CD14-positive monocyte (primary cell): ENCODE measurements around the gene CHRNB4. TPM values are rescaled to one million over a fixed set of nuclear protein-coding genes. Genes with fewer than 3 reads are reported as not detected.

Source experiments
- DNase-seq, 3 donors: peaks; one replicate each; pipeline ENCODE4 v3.0.0-alpha.2; 2011 to 2022
- H2AFZ ChIP-seq: 2 replicates; pipeline ENCODE4 v1.6.0; 2012; ENCODE audit warnings: mild to moderate bottlenecking, low read depth, low read length, inconsistent platforms; ENCODE audit not compliant: insufficient read depth, poor library complexity, severe bottlenecking
- H3K27ac ChIP-seq, 2 donors: 1 replicate in 1 of 2; 2 replicates in 1 of 2; pipeline ENCODE4 v1.5.1; 2012 to 2013; ENCODE audit warnings: low read length in 2 of 2, control low read depth in 1 of 2, inconsistent platforms in 1 of 2, low read depth in 1 of 2, mild to moderate bottlenecking in 1 of 2
- H3K27me3 ChIP-seq, 2 donors: one replicate each; pipeline versions ENCODE4 v1.6.0 to v1.6.1; 2011 to 2013; ENCODE audit warnings: low read length in 2 of 2; ENCODE audit not compliant: control insufficient read depth in 2 of 2, insufficient read depth in 2 of 2
- H3K36me3 ChIP-seq, 2 donors: replicated peaks in 1 of 2; 1 replicate in 1 of 2; 2 replicates in 1 of 2; pipeline versions ENCODE4 v1.5.1 to v1.6.1; 2012 to 2013; ENCODE audit warnings: low read length in 2 of 2, control low read depth in 1 of 2, inconsistent platforms in 1 of 2, mild to moderate bottlenecking in 1 of 2; ENCODE audit not compliant: insufficient read depth in 2 of 2, control insufficient read depth in 1 of 2
- H3K4me1 ChIP-seq, 2 donors: 1 replicate in 1 of 2; 2 replicates in 1 of 2; pipeline versions ENCODE4 v1.5.1 to v1.6.1; 2012 to 2013; ENCODE audit warnings: low read length in 2 of 2, control low read depth in 1 of 2, inconsistent platforms in 1 of 2, mild to moderate bottlenecking in 1 of 2, moderate library complexity in 1 of 2; ENCODE audit not compliant: insufficient read depth in 2 of 2, control insufficient read depth in 1 of 2
- H3K4me2 ChIP-seq: replicated peaks from 2 replicates; pipeline ENCODE3; 2012; ENCODE audit warnings: low read length, moderate library complexity, mild to moderate bottlenecking; ENCODE audit not compliant: poor library complexity, severe bottlenecking; ENCODE audit errors: extremely low read depth
- H3K4me3 ChIP-seq, 3 experiments: fragments of 200-600 bp in 1 of 3; sonication (generic) in 1 of 3; replicated peaks in 1 of 3; 1 replicate in 2 of 3; 2 replicates in 1 of 3; pipeline ENCODE4 v1.5.1; 2011 to 2013; ENCODE audit warnings: low read length in 3 of 3, mild to moderate bottlenecking in 3 of 3, control low read depth in 2 of 3, low read depth in 2 of 3, inconsistent platforms in 1 of 3, moderate library complexity in 1 of 3
- H3K79me2 ChIP-seq: 2 replicates; pipeline ENCODE4 v1.6.0; 2012; ENCODE audit warnings: mild to moderate bottlenecking, control low read depth, inconsistent platforms, low read length, moderate library complexity; ENCODE audit not compliant: insufficient read depth
- H3K9ac ChIP-seq: 2 replicates; pipeline ENCODE4 v1.6.0; 2017; ENCODE audit warnings: low read length, mild to moderate bottlenecking; ENCODE audit not compliant: insufficient read depth, poor library complexity, severe bottlenecking
- H3K9me3 ChIP-seq, 2 donors: replicated peaks in 1 of 2; 1 replicate in 1 of 2; 2 replicates in 1 of 2; pipeline versions ENCODE4 v1.5.1 to v1.6.1; 2012 to 2013; ENCODE audit warnings: low read length in 2 of 2, control low read depth in 1 of 2; ENCODE audit not compliant: control insufficient read depth in 1 of 2, insufficient read depth in 1 of 2
- H4K20me1 ChIP-seq: 2 replicates; pipeline ENCODE4 v1.6.0; 2012; ENCODE audit warnings: mild to moderate bottlenecking, low read length, control low read depth, moderate library complexity; ENCODE audit not compliant: insufficient read depth
- H3K27ac Mint-ChIP-seq, 7 donors: one replicate each; pipeline ENCODE4 v1.8.0; 2020; ENCODE audit warnings: mild to moderate bottlenecking in 7 of 7, mixed read lengths in 7 of 7, moderate library complexity in 6 of 7, inconsistent platforms in 2 of 7
- H3K27me3 Mint-ChIP-seq, 3 donors: one replicate each; pipeline ENCODE4 v1.8.0; 2021 to 2022; ENCODE audit warnings: low read depth in 3 of 3, mild to moderate bottlenecking in 3 of 3, mixed read lengths in 3 of 3, moderate library complexity in 3 of 3, inconsistent platforms in 1 of 3
- H3K36me3 Mint-ChIP-seq, 2 donors: one replicate each; pipeline ENCODE4 v1.8.0; 2020; ENCODE audit warnings: mixed read lengths in 2 of 2, inconsistent platforms in 1 of 2, mild to moderate bottlenecking in 1 of 2
- H3K4me1 Mint-ChIP-seq: one replicate; pipeline ENCODE4 v1.8.0; 2020; ENCODE audit warnings: mild to moderate bottlenecking, mixed read lengths
- H3K4me3 Mint-ChIP-seq, 2 donors: one replicate each; pipeline ENCODE4 v1.8.0; 2020; ENCODE audit warnings: mild to moderate bottlenecking in 2 of 2, mixed read lengths in 2 of 2, moderate library complexity in 1 of 2
- H3K9me3 Mint-ChIP-seq, 7 donors: one replicate each; pipeline ENCODE4 v1.8.0; 2020 to 2022; ENCODE audit warnings: mixed read lengths in 7 of 7, mild to moderate bottlenecking in 6 of 7, moderate library complexity in 6 of 7, inconsistent platforms in 2 of 7
- CTCF ChIP-seq: fragments of 200-600 bp; IDR thresholded peaks from one replicate; pipeline ENCODE4 v1.8.0; 2022; ENCODE audit warnings: antibody characterized with exemption, mild to moderate bottlenecking
- WGBS: methylation state at CpG from one replicate; pipeline ENCODE4 v1.1.5; 2013; ENCODE audit warnings: missing lambda C conversion rate; ENCODE audit not compliant: insufficient coverage; 5-methylcytosine and 5-hydroxymethylcytosine counted together
- intact Hi-C, 2 donors: fragments of 100-400 bp; cut with micrococcal nuclease; formaldehyde crosslinking; loops; one replicate each; pipeline versions ENCODE4 v1.15.0 to v1.15.1; 2023
- polyA plus RNA-seq, 3 donors: library from polyadenylated mRNA; depleted of rRNA in 1 of 3; unstranded in 2 of 3; stranded (reverse) in 1 of 3; fragments of 300-500 nt in 2 of 3; fragments of >200 nt in 1 of 3; fragmentation: Illumina TruSeq in 2 of 3; gene quantifications; 1 replicate in 2 of 3; 2 replicates in 1 of 3; pipeline ENCODE4 v1.2.3, GENCODE V29; 2012 to 2021

CHRNB4 gene
- polyA plus RNA-seq, 3 donors = not detected

GRCh38 chr15:78681281-78682003 is 40.4 kb upstream of the CHRNB4 start:
- Mint-ChIP-seq H3K4me1 (peaks cover 24% of the 10 kb centered on the region), H3K36me3 (no peaks in the 10 kb centered on the region), H3K9me3 (peaks cover 0 to 1% (median 0%) of the 10 kb centered on the region in 7 donors), H3K27me3 (peaks cover 0 to 1% (median 1%) of the 10 kb centered on the region in 3 donors), H3K4me3 (no peak overlapping the region), H3K27ac (no peak overlapping the region)
- intact Hi-C loops = no loop called here
- 0% methylated on average over 1 of the region's 8 CpGs for WGBS
- no peak overlapping the region for H3K4me2 ChIP-seq
- H2AFZ ChIP-seq = no peak overlapping the region
- no peaks in the 10 kb centered on the region for H4K20me1 ChIP-seq
- H3K9me3 ChIP-seq = no peaks in the 10 kb centered on the region
- no peaks in the 10 kb centered on the region for H3K27me3 ChIP-seq
- no peak overlapping the region for H3K9ac ChIP-seq
- no peaks in the 10 kb centered on the region for H3K36me3 ChIP-seq
- H3K79me2 ChIP-seq = no peaks in the 10 kb centered on the region
- TF ChIP-seq CTCF = no peak
- H3K4me1 ChIP-seq = peaks cover 24 to 26% of the 10 kb centered on the region in 2 donors
- no peak overlapping the region for H3K4me3 ChIP-seq
- no peak for DNase-seq
- H3K27ac ChIP-seq = no peak overlapping the region

- intact Hi-C loops = no loop called here
- no peaks in the 10 kb centered on the region for H3K79me2 ChIP-seq
- WGBS = 53% methylated on average over 10 of the region's 10 CpGs
- no peaks in the 10 kb centered on the region for H3K27me3 ChIP-seq
- H3K36me3 Mint-ChIP-seq = no peaks in the 10 kb centered on the region
- H3K27ac ChIP-seq = no peak overlapping the region
- H3K4me1 ChIP-seq = peaks cover 24 to 26% of the 10 kb centered on the region in 2 donors
- DNase-seq = peak; percentile 11 to 25 (median 24)
- peaks cover 24% of the 10 kb centered on the region for H3K4me1 Mint-ChIP-seq
- H3K4me3 ChIP-seq = no peak overlapping the region
- H3K9ac ChIP-seq = no peak overlapping the region
- H2AFZ ChIP-seq = no peak overlapping the region
- peak overlapping the region in 1 of 7 donors; percentile 18 for H3K27ac Mint-ChIP-seq
- H3K36me3 ChIP-seq = no peaks in the 10 kb centered on the region
- H4K20me1 ChIP-seq = no peaks in the 10 kb centered on the region
- H3K9me3 Mint-ChIP-seq = peaks cover 0 to 1% (median 0%) of the 10 kb centered on the region in 7 donors
- TF ChIP-seq CTCF = no peak
- H3K27me3 Mint-ChIP-seq = peaks cover 0 to 1% (median 1%) of the 10 kb centered on the region in 3 donors
- H3K9me3 ChIP-seq = no peaks in the 10 kb centered on the region
- H3K4me3 Mint-ChIP-seq = peak overlapping the region in 1 of 2 donors; percentile 39
- no peak overlapping the region for H3K4me2 ChIP-seq
Measured at GRCh38 chr15:78680431-78681075, 39.5 kb upstream of the CHRNB4 start.
